ENCODE measurements around the gene PPFIBP2.

- TF ChIP-seq, protein P1, sequence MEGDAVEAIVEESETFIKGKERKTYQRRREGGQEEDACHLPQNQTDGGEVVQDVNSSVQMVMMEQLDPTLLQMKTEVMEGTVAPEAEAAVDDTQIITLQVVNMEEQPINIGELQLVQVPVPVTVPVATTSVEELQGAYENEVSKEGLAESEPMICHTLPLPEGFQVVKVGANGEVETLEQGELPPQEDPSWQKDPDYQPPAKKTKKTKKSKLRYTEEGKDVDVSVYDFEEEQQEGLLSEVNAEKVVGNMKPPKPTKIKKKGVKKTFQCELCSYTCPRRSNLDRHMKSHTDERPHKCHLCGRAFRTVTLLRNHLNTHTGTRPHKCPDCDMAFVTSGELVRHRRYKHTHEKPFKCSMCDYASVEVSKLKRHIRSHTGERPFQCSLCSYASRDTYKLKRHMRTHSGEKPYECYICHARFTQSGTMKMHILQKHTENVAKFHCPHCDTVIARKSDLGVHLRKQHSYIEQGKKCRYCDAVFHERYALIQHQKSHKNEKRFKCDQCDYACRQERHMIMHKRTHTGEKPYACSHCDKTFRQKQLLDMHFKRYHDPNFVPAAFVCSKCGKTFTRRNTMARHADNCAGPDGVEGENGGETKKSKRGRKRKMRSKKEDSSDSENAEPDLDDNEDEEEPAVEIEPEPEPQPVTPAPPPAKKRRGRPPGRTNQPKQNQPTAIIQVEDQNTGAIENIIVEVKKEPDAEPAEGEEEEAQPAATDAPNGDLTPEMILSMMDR (IDR thresholded peaks at IDR 0.05): peak; percentile 95
- TF ChIP-seq POLR2AphosphoS5 (IDR thresholded peaks at IDR 0.05; ENCODE audit: low read depth, low read length): no peak
- TF ChIP-seq REST (IDR thresholded peaks at IDR 0.05; ENCODE audit: insufficient read depth in 1 of 2, low read depth in 2 of 2, low read length in 1 of 2): no peak
Observed at GRCh38 chr11:7688238-7688826, 174.5 kb downstream of the PPFIBP2 start.
